AG08395 (cell line): ENCODE measurements around the gene ANGEL2.

Source experiments
- DNase-seq: peaks from one replicate; pipeline ENCODE4 v3.0.0; 2012; ENCODE audit warnings: mixed read lengths, low spot score

ANGEL2 gene

GRCh38 chr1:212951126-212951946 is 64.3 kb downstream of the ANGEL2 start:
- DNase-seq: no peak

- peak; percentile 92 for DNase-seq
Measured at GRCh38 chr1:212950243-212951125, 65.2 kb downstream of the ANGEL2 start, which contains the start of gene VASH2. Gene VASH2, plus strand, starts transcription at chr1:212950541. Its CDS starts 1,002 bp downstream, at chr1:212951543.

GRCh38 chr1:212949771-212950170 is 65.9 kb downstream of the ANGEL2 start:
- DNase-seq: no peak

- no peak for DNase-seq
Measured at GRCh38 chr1:212946872-212947271, 68.8 kb downstream of the ANGEL2 start.

- DNase-seq: no peak
Measured at GRCh38 chr1:212945463-212946160, 70.1 kb downstream of the ANGEL2 start.

GRCh38 chr1:212945056-212945455 is 70.6 kb downstream of the ANGEL2 start:
- DNase-seq: no peak

GRCh38 chr1:212944229-212944901 is 71.3 kb downstream of the ANGEL2 start:
- no peak for DNase-seq

- no peak for DNase-seq
Measured at GRCh38 chr1:212943393-212943710, 72.3 kb downstream of the ANGEL2 start.

- DNase-seq: no peak
Measured at GRCh38 chr1:212942679-212943392, 72.8 kb downstream of the ANGEL2 start.
